Measurements from ENCODE around the gene KRTAP20-2. TPM values are rescaled to one million over a fixed set of nuclear protein-coding genes. Genes with fewer than 3 reads are reported as not detected.

The KRTAP20-2 gene
- total and polyA plus RNA-seq, 2 donors (not counting 1 experiment from before 2014, with no cell fraction given): not detected

- Histone ChIP-seq H3K4me3 (replicated peaks in 1 of 4; ENCODE audit: control extremely low read depth in 1 of 4, insufficient read depth in 1 of 4, low read depth in 3 of 4, low read length in 4 of 4) (no peak overlapping the region), H2AFZ (ENCODE audit: low read length) (no peak overlapping the region), H3K27ac (ENCODE audit: insufficient read depth, low read length) (no peak overlapping the region), H3K9me3 (ENCODE audit: control insufficient read depth, insufficient read depth, low read depth, low read length) (no peaks in the 10 kb centered on the region), H3K4me1 (ENCODE audit: control insufficient read depth, extremely low read depth, insufficient read depth, low read length) (no peaks in the 10 kb centered on the region), H4K20me1 (ENCODE audit: control insufficient read depth, extremely low read depth, insufficient read depth, low read length) (no peaks in the 10 kb centered on the region), H3K4me2 (ENCODE audit: extremely low read depth, insufficient read depth, low read length) (no peak overlapping the region), H3K9ac (ENCODE audit: insufficient read depth, low read length) (no peak overlapping the region), H3K36me3 (ENCODE audit: control insufficient read depth, insufficient read depth, low read length) (no peaks in the 10 kb centered on the region), H3K79me2 (ENCODE audit: control insufficient read depth, insufficient read depth, low read length) (no peaks in the 10 kb centered on the region), H3K27me3 (ENCODE audit: control insufficient read depth, insufficient read depth, low read length) (no peaks in the 10 kb centered on the region)
- no peak for DNase-seq (ENCODE audit: low read depth in 2 of 2)
- TF ChIP-seq EZH2 (IDR thresholded peaks at IDR 0.05; ENCODE audit: low read length, missing control alignments): no peak
- TF ChIP-seq, protein P1, sequence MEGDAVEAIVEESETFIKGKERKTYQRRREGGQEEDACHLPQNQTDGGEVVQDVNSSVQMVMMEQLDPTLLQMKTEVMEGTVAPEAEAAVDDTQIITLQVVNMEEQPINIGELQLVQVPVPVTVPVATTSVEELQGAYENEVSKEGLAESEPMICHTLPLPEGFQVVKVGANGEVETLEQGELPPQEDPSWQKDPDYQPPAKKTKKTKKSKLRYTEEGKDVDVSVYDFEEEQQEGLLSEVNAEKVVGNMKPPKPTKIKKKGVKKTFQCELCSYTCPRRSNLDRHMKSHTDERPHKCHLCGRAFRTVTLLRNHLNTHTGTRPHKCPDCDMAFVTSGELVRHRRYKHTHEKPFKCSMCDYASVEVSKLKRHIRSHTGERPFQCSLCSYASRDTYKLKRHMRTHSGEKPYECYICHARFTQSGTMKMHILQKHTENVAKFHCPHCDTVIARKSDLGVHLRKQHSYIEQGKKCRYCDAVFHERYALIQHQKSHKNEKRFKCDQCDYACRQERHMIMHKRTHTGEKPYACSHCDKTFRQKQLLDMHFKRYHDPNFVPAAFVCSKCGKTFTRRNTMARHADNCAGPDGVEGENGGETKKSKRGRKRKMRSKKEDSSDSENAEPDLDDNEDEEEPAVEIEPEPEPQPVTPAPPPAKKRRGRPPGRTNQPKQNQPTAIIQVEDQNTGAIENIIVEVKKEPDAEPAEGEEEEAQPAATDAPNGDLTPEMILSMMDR (conservative IDR thresholded peaks at IDR 0.05 in 1 of 2, IDR thresholded peaks at IDR 0.05 in 1 of 2; ENCODE audit: low read depth in 1 of 2, low read length in 2 of 2): no peak
Observed at GRCh38 chr21:30612132-30612531, 22.9 kb upstream of the KRTAP20-2 start.

DNA sequence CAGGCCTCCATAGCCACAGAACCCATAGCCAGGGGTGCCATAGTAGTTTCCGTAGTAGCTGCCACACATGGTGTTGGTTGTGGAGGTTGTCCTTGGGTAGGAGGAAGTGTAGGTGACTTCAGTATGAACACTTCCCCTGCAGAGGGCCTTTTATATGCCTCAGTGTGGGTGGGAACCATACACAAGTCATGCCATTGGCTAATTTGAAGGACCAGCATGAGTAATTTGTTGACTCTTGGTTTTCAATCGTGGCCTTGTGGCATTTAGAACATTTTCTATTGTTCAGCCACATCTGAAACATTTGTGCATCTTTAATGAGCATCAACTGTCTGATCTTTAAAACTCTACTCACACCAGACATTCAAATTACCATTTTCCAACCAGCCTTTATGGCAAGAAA, 21.2 kb upstream of the KRTAP20-2 start, which contains the start of gene KRTAP6-1:
Gene KRTAP6-1 (minus strand): TSS at position 95 of the 400 bp plus-strand sequence. CDS start 26 bp downstream, at position 69.
- DNase-seq (ENCODE audit: low read depth in 2 of 2): no peak
- TF ChIP-seq, protein P1 (conservative IDR thresholded peaks at IDR 0.05 in 1 of 2, IDR thresholded peaks at IDR 0.05 in 1 of 2; ENCODE audit: low read depth in 1 of 2, low read length in 2 of 2): no peak
- TF ChIP-seq EZH2 (IDR thresholded peaks at IDR 0.05; ENCODE audit: low read length, missing control alignments): no peak
- no peak within 1 kb of the TSS for H3K4me2 ChIP-seq (ENCODE audit: extremely low read depth, insufficient read depth, low read length)

GRCh38 chr21:30615199-30615598, 19.8 kb upstream of the KRTAP20-2 start:
- no peak overlapping the region for H2AFZ ChIP-seq (ENCODE audit: low read length)
- H4K20me1 ChIP-seq (ENCODE audit: control insufficient read depth, extremely low read depth, insufficient read depth, low read length): no peaks in the 10 kb centered on the region
- no peak for DNase-seq (ENCODE audit: low read depth in 2 of 2)
- H3K79me2 ChIP-seq (ENCODE audit: control insufficient read depth, insufficient read depth, low read length): no peaks in the 10 kb centered on the region
- H3K4me2 ChIP-seq (ENCODE audit: extremely low read depth, insufficient read depth, low read length): no peak overlapping the region
- H3K36me3 ChIP-seq (ENCODE audit: control insufficient read depth, insufficient read depth, low read length): no peaks in the 10 kb centered on the region
- H3K9me3 ChIP-seq (ENCODE audit: control insufficient read depth, insufficient read depth, low read depth, low read length): no peaks in the 10 kb centered on the region
- H3K4me3 ChIP-seq (replicated peaks in 1 of 4; ENCODE audit: control extremely low read depth in 1 of 4, insufficient read depth in 1 of 4, low read depth in 3 of 4, low read length in 4 of 4): no peak overlapping the region
- H3K27ac ChIP-seq (ENCODE audit: insufficient read depth, low read length): no peak overlapping the region
- H3K4me1 ChIP-seq (ENCODE audit: control insufficient read depth, extremely low read depth, insufficient read depth, low read length): no peaks in the 10 kb centered on the region
- TF ChIP-seq, protein P1 (conservative IDR thresholded peaks at IDR 0.05 in 1 of 2, IDR thresholded peaks at IDR 0.05 in 1 of 2; ENCODE audit: low read depth in 1 of 2, low read length in 2 of 2): no peak
- TF ChIP-seq EZH2 (IDR thresholded peaks at IDR 0.05; ENCODE audit: low read length, missing control alignments): no peak
- H3K9ac ChIP-seq (ENCODE audit: insufficient read depth, low read length): no peak overlapping the region
- no peaks in the 10 kb centered on the region for H3K27me3 ChIP-seq (ENCODE audit: control insufficient read depth, insufficient read depth, low read length)

More for the DNA sequence above, 21.2 kb upstream of the KRTAP20-2 start, which contains the start of gene KRTAP6-1:
- Histone ChIP-seq H3K27ac (ENCODE audit: insufficient read depth, low read length) (no peak within 1 kb of the TSS), H3K9ac (ENCODE audit: insufficient read depth, low read length) (no peak within 1 kb of the TSS), H3K27me3 (ENCODE audit: control insufficient read depth, insufficient read depth, low read length) (no peaks in the 10 kb centered on the region), H3K4me3 (replicated peaks in 1 of 4; ENCODE audit: control extremely low read depth in 1 of 4, insufficient read depth in 1 of 4, low read depth in 3 of 4, low read length in 4 of 4) (no peak within 1 kb of the TSS), H3K36me3 (ENCODE audit: control insufficient read depth, insufficient read depth, low read length) (no peaks in the 10 kb centered on the region), H4K20me1 (ENCODE audit: control insufficient read depth, extremely low read depth, insufficient read depth, low read length) (no peaks in the 10 kb centered on the region), H3K9me3 (ENCODE audit: control insufficient read depth, insufficient read depth, low read depth, low read length) (no peaks in the 10 kb centered on the region), H2AFZ (ENCODE audit: low read length) (no peak within 1 kb of the TSS), H3K79me2 (ENCODE audit: control insufficient read depth, insufficient read depth, low read length) (no peaks in the 10 kb centered on the region), H3K4me1 (ENCODE audit: control insufficient read depth, extremely low read depth, insufficient read depth, low read length) (no peaks in the 10 kb centered on the region)

Data from fibroblast of lung (primary cell).